HG02759 (cell line): ENCODE measurements around the gene S100Z.
"Not testable (repeated sequence)": the region's sequence is repeated elsewhere in the genome, so short reads cannot be mapped to it uniquely, and the experiment has no call there.

Source experiments
- ATAC-seq: cut with Tn5 transposase; IDR thresholded peaks from one replicate; pipeline ENCODE4 v1.9.1; 2021; ENCODE audit warnings: mild to moderate bottlenecking, moderate library complexity; ENCODE audit not compliant: unreplicated experiment

S100Z gene

GRCh38 chr5:76867827-76868693, 18.2 kb downstream of the S100Z start:
- no peak for ATAC-seq

DNA sequence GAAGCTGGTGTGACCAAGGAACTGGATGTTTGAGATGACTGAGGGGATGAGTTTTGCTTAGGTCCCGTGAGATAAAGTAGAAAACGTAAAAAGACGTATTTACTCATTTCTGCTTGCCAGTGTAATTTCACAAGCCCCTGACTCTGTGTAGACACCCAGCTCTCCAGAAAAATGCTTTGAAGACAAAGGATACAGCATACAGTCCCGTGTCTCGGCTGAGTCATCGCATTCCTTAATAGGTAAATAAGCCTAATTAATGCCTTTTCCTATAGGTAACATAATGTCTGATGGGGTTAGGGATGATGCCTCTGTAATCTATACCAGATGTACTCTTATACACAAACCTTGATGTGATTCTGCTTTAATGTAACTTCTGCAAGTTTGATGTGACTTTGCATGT, 20.2 kb downstream of the S100Z start:
- no peak for ATAC-seq

DNA sequence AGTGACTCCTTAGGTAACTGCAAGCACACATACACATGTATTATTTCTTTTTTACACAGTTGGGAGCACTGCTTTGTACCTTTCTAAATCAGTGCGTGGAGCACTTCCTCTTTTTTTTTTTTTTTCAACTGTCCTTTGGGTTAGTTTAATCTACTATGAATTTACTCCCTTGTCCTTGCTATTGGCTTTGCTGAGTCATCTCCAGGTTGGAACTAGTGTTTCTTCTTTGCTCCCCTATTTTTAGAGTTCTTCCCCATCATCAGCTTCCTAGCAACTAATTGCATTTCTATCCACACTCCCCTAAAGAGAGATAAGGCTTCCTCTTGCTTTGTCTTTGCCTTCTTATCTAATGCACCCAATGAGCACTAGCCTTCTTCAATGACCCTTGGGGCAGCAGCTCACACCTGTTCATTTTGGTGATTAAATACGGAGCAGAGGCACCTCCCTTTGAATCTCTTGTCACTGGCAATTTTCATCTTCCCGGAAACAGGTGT, 24.3 kb downstream of the S100Z start:
- no peak for ATAC-seq

DNA sequence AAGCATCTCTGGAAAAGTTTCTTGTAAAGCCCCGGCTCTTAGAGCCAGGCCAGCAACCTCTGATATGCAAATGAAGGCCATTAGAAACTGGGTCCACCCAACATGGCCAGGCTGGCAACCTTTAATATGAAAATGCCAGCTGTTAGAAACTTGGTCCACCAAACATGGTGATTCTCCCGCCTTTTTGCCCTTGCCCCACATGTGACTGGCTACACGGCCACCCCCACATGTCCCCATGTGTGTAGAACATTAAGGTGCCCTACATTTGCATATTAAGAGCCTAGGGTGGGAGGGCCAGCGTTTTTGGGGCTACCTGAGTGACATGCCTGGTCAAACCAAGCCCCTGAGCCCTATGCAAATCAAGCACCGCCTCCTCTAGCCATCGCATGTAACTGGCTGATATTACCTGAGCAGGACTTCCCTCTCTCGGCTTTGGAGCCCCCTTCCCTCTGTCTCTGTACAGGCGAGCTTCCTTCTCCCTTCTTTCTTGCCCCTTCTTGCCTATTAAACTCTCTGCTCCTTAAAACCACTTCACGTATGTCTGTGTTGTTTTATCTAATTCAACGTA, 39.0 kb downstream of the S100Z start:
- ATAC-seq, result no peak

DNA sequence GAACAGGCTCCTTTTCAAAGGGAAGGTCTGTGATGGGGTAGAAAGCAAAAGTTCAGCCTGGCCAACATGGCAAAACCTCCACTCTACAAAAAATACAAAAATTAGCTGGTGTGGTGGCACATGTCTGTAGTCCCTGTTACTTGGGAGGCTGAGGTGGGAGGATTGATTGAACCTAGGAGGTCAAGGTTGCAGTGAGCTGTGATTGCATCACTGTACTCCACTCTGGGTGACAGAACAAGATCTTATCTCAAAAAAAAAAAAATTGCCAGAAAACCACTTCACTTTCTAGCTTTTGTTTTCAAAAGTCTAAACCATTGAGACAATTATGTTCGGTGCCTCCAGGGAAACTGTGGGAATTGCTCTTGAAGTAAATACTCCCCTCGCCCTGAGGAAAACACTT, 43.5 kb downstream of the S100Z start:
- no peak for ATAC-seq

- no peak for ATAC-seq
Measured at GRCh38 chr5:76896196-76896595, 46.4 kb downstream of the S100Z start.

DNA sequence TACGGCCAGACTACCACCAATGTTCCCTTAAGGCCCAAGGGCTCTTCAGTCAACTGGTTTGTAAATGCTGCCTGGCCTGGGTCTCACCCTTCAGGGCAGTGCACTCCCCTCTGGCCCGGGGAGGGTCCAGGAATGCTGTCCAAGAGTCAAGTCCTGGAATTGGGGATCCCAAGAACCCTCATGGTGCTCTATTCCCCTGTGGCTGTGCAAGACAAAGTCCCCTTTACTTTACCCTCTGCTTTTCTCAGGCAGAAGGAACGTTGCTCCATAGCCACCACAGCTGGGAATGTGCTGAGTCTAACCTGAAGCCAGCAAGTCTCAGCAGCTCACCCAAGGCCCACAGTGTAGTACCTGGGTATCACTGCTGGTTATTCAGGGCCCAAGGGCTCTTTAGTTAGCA, 51.7 kb downstream of the S100Z start:
- ATAC-seq, result no peak

GRCh38 chr5:76908166-76908565, 58.4 kb downstream of the S100Z start:
- no peak for ATAC-seq

DNA sequence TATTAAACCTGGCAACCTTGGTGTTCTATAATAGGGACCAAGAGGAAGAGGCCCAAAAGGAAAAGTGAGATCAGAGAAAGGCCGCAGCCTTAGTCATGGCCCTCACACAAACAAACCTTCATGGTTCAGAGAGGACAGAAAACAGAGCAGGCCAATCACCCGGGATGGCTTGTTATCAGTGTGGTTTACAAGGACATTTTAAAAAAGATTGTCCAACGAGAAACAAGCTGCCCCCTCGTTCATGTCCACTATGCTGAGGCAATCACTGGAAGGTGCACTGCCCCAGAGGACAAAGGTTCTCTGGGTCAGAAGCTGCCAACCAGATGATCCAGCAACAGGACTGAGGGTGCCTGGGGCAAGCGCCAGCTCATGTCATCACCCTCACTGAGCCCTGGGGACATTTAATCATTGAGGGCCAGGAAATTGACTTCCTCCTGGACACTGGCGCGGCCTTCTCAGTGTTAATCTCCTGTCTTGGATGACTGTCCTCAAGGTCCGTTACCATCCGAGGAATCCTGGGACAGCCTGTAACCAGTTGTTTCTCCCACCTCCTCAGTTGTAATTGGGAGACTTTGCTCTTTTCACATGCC, 60.6 kb downstream of the S100Z start:
- not testable (repeated sequence) for ATAC-seq

- not testable (repeated sequence) for ATAC-seq
Measured at GRCh38 chr5:76914671-76915070, 64.9 kb downstream of the S100Z start.

DNA sequence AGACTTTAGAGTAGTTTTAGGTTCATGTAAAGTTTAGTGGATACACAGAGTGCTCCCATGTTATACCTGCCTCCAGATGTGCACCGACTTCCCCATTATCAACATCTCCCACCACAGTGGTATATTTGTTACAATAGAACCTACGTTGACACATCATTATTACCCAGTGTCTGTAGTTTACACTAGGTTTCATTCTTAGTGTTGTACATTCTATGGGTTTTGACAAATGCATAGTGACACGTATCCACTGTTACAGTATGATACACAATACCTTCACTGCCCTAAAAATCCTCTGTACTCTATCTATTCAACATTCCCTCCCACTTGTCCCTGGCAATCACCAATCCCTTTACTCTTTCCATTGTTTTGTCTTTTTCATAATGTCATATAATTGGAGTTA, 68.7 kb downstream of the S100Z start:
- no peak for ATAC-seq

DNA sequence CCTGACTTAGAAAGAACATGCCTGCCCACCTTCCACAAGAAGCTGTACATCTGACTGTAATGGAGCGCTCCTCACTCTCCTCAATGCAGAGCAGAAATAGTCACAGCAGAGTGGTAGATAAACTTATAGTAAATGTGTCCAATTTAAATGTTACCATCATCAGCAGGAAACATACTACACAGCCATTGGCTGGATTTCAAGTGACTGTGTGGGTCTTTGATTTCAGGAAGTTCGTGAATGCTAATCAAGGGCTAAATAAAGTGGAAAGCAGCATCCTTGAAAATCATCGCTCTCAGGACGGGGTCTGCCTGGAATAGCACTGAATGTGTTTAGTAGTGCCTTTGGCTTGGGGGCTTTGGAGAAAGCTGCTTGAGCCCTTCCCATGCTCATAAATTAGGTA, 70.7 kb downstream of the S100Z start:
- ATAC-seq, result no peak

DNA sequence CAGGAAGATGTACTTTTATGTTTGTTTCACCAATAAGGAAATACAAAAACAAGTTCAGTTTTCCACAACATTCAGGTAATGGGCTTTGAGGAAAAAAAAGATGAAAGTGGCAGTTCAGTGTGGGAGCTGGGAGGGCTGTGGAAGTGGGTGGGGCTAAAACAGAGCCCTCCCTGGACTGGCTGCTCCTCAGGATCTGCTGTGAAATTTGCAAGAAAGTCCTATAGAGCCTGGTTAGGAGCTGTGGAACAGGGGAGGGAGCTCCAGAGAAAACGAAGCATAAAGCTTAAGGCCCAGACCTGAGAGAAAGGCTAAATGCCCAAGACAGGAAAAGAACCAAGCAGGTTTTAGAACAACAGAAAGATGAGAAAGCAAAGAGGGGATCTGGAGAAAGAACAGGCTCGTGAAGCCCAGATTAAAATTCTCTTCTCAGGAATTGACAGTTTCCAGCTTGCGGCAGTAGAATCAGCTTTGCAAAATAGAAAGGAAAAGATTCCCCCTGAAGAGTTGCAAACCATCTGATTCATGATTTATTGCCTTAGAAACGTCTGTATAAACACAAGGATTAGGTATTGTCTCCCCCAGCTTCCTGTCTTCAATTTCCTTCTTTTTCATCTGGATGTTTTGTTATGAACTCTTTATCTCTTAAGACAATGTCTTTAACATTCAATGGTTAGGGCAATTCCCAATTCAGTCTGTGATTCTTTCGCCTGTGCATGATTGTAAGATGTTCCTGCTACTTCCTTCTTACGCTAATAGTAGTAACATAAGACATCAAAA, 76.7 kb downstream of the S100Z start:
- ATAC-seq, result no peak

DNA sequence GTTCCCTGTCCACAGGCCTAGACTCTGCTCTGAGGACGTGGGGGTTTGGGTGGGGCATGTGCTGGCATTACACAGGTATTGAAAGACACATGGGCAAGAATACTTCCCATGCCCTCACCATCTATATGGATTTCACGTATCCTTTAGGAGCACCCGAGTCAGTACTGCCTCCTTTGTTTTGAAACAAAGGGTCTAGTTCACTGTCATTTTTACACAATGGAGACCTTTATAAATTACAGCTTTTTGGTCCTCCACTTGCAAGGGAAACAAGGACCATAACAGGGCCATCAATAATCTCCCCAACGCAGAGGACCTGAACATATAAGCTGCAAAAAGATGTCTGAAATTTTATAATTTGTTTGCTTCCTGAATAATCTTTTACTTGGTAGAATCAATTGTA, 78.1 kb downstream of the S100Z start:
- no peak for ATAC-seq

DNA sequence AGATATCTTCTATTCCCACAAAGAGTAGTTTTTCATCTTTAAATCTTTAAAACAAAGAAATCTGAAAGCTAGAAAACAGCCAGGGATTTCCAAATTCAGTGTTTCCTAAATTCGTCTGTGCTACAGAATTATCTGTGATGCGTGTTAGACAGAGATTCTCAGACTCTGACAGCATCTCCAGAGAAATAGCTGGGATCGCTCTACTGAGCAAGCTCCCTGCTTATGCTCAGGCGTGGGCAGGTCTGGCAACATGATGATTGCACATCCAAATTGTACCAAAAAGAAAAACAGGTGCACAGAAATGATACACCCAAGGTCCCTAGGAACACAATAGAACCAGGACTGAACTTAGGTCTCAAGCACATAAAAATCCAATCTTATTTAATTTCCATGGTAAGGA, 80.3 kb downstream of the S100Z start:
- no peak for ATAC-seq

- ATAC-seq, result no peak
Measured at GRCh38 chr5:76938177-76938576, 88.4 kb downstream of the S100Z start.

DNA sequence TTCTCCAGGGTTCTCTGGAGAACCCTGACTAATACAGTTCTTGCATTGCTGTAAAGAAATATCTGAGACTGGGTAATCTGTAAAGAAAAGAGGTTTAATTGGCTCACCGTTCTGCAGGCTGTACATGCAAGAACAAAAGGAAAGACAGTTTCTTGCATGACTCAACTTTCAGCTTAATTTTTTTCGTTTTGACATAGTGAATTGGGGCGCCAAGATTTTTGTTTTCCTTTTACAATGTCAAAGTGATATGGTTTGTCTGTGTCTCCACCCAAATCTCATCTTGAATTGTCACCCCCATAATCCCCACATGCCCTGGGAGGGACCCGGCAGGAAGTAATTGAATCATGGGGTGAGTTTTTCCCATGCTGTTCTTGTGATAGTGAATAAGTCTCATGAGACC, 91.2 kb downstream of the S100Z start:
- no peak for ATAC-seq

GRCh38 chr5:76941442-76941841, 91.6 kb downstream of the S100Z start:
- no peak for ATAC-seq

- ATAC-seq, result no peak
Measured at GRCh38 chr5:76942581-76942980, 92.8 kb downstream of the S100Z start.

DNA sequence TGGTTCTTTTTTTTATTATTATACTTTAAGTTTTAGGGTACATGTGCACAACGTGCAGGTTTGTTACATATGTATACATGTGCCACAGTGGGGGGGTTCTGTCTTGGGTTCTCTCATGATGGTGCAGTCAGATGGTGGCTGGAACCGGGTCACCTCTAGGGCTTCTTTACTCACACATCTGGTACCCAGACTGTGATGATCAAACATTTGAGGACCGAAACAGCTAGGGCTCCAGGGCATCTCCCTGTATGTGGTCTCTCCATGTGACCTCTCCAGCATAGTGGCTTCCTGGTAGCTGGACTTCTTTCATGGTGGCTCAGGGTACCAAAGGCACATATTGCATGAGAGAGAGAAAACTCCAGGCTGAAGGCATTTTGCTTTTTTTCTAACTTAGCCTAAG, 93.2 kb downstream of the S100Z start:
- no peak for ATAC-seq

GRCh38 chr5:76944638-76945037, 94.8 kb downstream of the S100Z start:
- ATAC-seq, result no peak
